WTC11 (cell line): ENCODE data around the gene ARL15. TPM values are rescaled to one million over a fixed set of nuclear protein-coding genes. Genes with fewer than 3 reads are reported as not detected.

ENCODE experiments used
- ATAC-seq: fragments of 200-7000 bp; cut with Tn5 transposase; 2 replicates; pipeline ENCODE4 v1.10.0; 2021; ENCODE audit warnings: mild to moderate bottlenecking, moderate library complexity
- CTCF ChIA-PET: fragments of 300-600 bp; sonication (Branson Sonifier 250); formaldehyde crosslinking; loops from one replicate; lab custom pipeline; 2021; ENCODE audit warnings: antibody characterized with exemption; lab: Charles Lee
- POLR2A ChIA-PET: fragments of 350-600 bp; sonication (Branson Sonifier 250); formaldehyde crosslinking; loops from one replicate; lab custom pipeline; 2021; ENCODE audit warnings: antibody characterized with exemption; lab: Charles Lee
- DNase-seq: peaks from one replicate; pipeline ENCODE4 v3.0.0; 2021; ENCODE audit warnings: low spot score
- H3K27ac Mint-ChIP-seq: 2 replicates; pipeline ENCODE4 v1.8.0; 2021; ENCODE audit warnings: mixed read lengths
- H3K27me3 Mint-ChIP-seq: 2 replicates; pipeline ENCODE4 v1.8.0; 2021; ENCODE audit warnings: low read depth, mild to moderate bottlenecking, moderate library complexity, mixed read lengths
- H3K36me3 Mint-ChIP-seq: 2 replicates; pipeline ENCODE4 v1.8.0; 2021; ENCODE audit warnings: mixed read lengths
- H3K4me1 Mint-ChIP-seq: 2 replicates; pipeline ENCODE4 v1.8.0; 2022; ENCODE audit warnings: mixed read lengths
- H3K4me3 Mint-ChIP-seq: 2 replicates; pipeline ENCODE4 v1.8.0; 2021; ENCODE audit warnings: mild to moderate bottlenecking, moderate library complexity, mixed read lengths
- H3K9me3 Mint-ChIP-seq: 2 replicates; pipeline ENCODE4 v1.8.0; 2021; ENCODE audit warnings: mixed read lengths
- ARID4B ChIP-seq: sonication (generic); formaldehyde crosslinking; IDR thresholded peaks from 2 replicates; pipeline ENCODE4 v1.8.0; 2023; ENCODE audit warnings: missing genetic modification reagents, mild to moderate bottlenecking, borderline replicate concordance
- ATF1 ChIP-seq: sonication (generic); formaldehyde crosslinking; IDR thresholded peaks from 2 replicates; pipeline ENCODE4 v1.8.1; 2023; ENCODE audit warnings: mild to moderate bottlenecking, moderate library complexity, missing genetic modification reagents
- ATF6 ChIP-seq: sonication (generic); formaldehyde crosslinking; IDR thresholded peaks from 2 replicates; pipeline ENCODE4 v1.8.1; 2023; ENCODE audit warnings: mild to moderate bottlenecking, missing genetic modification reagents
- ELF4 ChIP-seq: sonication (generic); formaldehyde crosslinking; IDR thresholded peaks from 2 replicates; pipeline ENCODE4 v1.8.1; 2022; ENCODE audit warnings: low read depth, mild to moderate bottlenecking, moderate library complexity, missing genetic modification reagents
- ETV6 ChIP-seq: sonication (generic); formaldehyde crosslinking; IDR thresholded peaks from 2 replicates; pipeline ENCODE4 v1.8.1; 2022; ENCODE audit warnings: mild to moderate bottlenecking, missing genetic modification reagents
- FOXJ3 ChIP-seq: sonication (generic); formaldehyde crosslinking; IDR thresholded peaks from 2 replicates; pipeline ENCODE4 v1.9.0; 2021; ENCODE audit warnings: missing genetic modification reagents, mild to moderate bottlenecking, borderline replicate concordance
- GABPB1 ChIP-seq: sonication (generic); formaldehyde crosslinking; IDR thresholded peaks from 2 replicates; pipeline ENCODE4 v1.8.1; 2023; ENCODE audit warnings: mild to moderate bottlenecking, missing genetic modification reagents
- JUN ChIP-seq: sonication (generic); formaldehyde crosslinking; IDR thresholded peaks from 2 replicates; pipeline ENCODE4 v1.8.0; 2023; ENCODE audit warnings: mild to moderate bottlenecking, missing genetic modification reagents
- KAT7 ChIP-seq: sonication (generic); formaldehyde crosslinking; IDR thresholded peaks from 2 replicates; pipeline ENCODE4 v1.8.1; 2023; ENCODE audit warnings: missing genetic modification reagents, mild to moderate bottlenecking, borderline replicate concordance
- OVOL2 ChIP-seq: fragments of 250-450 bp; sonication (Bioruptor Pico); IDR thresholded peaks from 2 replicates; pipeline ENCODE4 v1.9.0; 2021; ENCODE audit warnings: mild to moderate bottlenecking, borderline replicate concordance
- PREB ChIP-seq: sonication (generic); formaldehyde crosslinking; IDR thresholded peaks from 2 replicates; pipeline ENCODE4 v1.8.1; 2022; ENCODE audit warnings: mild to moderate bottlenecking, missing genetic modification reagents, moderate library complexity, borderline replicate concordance
- SP1 ChIP-seq: sonication (generic); formaldehyde crosslinking; conservative IDR thresholded peaks from 2 replicates; pipeline ENCODE4 v1.8.1; 2022; ENCODE audit warnings: missing genetic modification reagents
- TEAD1 ChIP-seq: sonication (generic); formaldehyde crosslinking; IDR thresholded peaks from 2 replicates; pipeline ENCODE4 v1.8.0; 2022; ENCODE audit warnings: mild to moderate bottlenecking, missing genetic modification reagents
- TP53 ChIP-seq: sonication (generic); formaldehyde crosslinking; IDR thresholded peaks from 2 replicates; pipeline ENCODE4 v1.8.1; 2023; ENCODE audit warnings: mild to moderate bottlenecking, missing genetic modification reagents
- ZNF121 ChIP-seq: sonication (generic); formaldehyde crosslinking; IDR thresholded peaks from 2 replicates; pipeline ENCODE4 v1.8.0; 2023; ENCODE audit warnings: missing genetic modification reagents
- ZNF263 ChIP-seq: sonication (generic); formaldehyde crosslinking; IDR thresholded peaks from 2 replicates; pipeline ENCODE4 v1.8.1; 2022; ENCODE audit warnings: low read depth, mild to moderate bottlenecking, moderate library complexity, missing genetic modification reagents
- ZNF423 ChIP-seq: fragments of 250-450 bp; sonication (Bioruptor Pico); IDR thresholded peaks from 2 replicates; pipeline ENCODE4 v2.1.2; 2022; ENCODE audit warnings: mild to moderate bottlenecking, moderate library complexity
- total RNA-seq: library from RNA; stranded (reverse); gene quantifications from 3 replicates; pipeline ENCODE4 v1.2.3, GENCODE V29; 2021
- TF ChIP-seq, protein P1 (sequence below): sonication (generic); formaldehyde crosslinking; IDR thresholded peaks from 2 replicates; pipeline ENCODE4 v1.8.0; 2022; ENCODE audit warnings: missing genetic modification reagents
- TF ChIP-seq, protein P2 (sequence below): fragments of 250-450 bp; sonication (Bioruptor Pico); IDR thresholded peaks from 2 replicates; pipeline ENCODE4 v1.9.0; 2021; ENCODE audit warnings: moderate library complexity, mild to moderate bottlenecking, inconsistent platforms, borderline replicate concordance

ARL15 gene
- total RNA-seq, 1 experiment from 2014 or later, result 20.1 TPM

GRCh38 chr5:54024466-54024865 is 285.9 kb downstream of the ARL15 start (continued):
- TF ChIP-seq ARID4B (CRISPR knock-in tag), result no peak
- TF ChIP-seq ELF4 (CRISPR knock-in tag), result no peak
- TF ChIP-seq FOXJ3 (CRISPR knock-in tag), result no peak
- no peak for TF ChIP-seq GABPB1 (CRISPR knock-in tag)
- no peak for TF ChIP-seq ZNF423 (CRISPR knock-in tag)
- no peak for TF ChIP-seq TEAD1 (CRISPR knock-in tag)
- no peak for TF ChIP-seq ETV6 (CRISPR knock-in tag)
- TF ChIP-seq JUN (CRISPR knock-in tag), result no peak
- no peak for TF ChIP-seq ATF1
- no peak for TF ChIP-seq ZNF263
- no peak for TF ChIP-seq SP1
- no peak for TF ChIP-seq KAT7 (CRISPR knock-in tag)
- TF ChIP-seq, all 79 proteins: peak for 0

- Mint-ChIP-seq H3K4me1 (peaks cover 65% of the 10 kb centered on the region), H3K27ac (peak overlapping the region; percentile 90), H3K27me3 (no peaks in the 10 kb centered on the region), H3K36me3 (peaks cover 3% of the 10 kb centered on the region; the same call in 1 of the 2 replicates), H3K4me3 (no peak overlapping the region), H3K9me3 (peaks cover 3% of the 10 kb centered on the region)
- no peak for ATAC-seq
- ChIA-PET CTCF (no interaction called here), POLR2A (no interaction called here)
- DNase-seq, result no peak
- TF ChIP-seq PREB (no peak), ZNF121 (CRISPR knock-in tag) (no peak), TP53 (CRISPR knock-in tag) (no peak), JUN (CRISPR knock-in tag) (no peak), ATF6 (CRISPR knock-in tag) (no peak), OVOL2 (no peak)
- TF ChIP-seq, protein P1, sequence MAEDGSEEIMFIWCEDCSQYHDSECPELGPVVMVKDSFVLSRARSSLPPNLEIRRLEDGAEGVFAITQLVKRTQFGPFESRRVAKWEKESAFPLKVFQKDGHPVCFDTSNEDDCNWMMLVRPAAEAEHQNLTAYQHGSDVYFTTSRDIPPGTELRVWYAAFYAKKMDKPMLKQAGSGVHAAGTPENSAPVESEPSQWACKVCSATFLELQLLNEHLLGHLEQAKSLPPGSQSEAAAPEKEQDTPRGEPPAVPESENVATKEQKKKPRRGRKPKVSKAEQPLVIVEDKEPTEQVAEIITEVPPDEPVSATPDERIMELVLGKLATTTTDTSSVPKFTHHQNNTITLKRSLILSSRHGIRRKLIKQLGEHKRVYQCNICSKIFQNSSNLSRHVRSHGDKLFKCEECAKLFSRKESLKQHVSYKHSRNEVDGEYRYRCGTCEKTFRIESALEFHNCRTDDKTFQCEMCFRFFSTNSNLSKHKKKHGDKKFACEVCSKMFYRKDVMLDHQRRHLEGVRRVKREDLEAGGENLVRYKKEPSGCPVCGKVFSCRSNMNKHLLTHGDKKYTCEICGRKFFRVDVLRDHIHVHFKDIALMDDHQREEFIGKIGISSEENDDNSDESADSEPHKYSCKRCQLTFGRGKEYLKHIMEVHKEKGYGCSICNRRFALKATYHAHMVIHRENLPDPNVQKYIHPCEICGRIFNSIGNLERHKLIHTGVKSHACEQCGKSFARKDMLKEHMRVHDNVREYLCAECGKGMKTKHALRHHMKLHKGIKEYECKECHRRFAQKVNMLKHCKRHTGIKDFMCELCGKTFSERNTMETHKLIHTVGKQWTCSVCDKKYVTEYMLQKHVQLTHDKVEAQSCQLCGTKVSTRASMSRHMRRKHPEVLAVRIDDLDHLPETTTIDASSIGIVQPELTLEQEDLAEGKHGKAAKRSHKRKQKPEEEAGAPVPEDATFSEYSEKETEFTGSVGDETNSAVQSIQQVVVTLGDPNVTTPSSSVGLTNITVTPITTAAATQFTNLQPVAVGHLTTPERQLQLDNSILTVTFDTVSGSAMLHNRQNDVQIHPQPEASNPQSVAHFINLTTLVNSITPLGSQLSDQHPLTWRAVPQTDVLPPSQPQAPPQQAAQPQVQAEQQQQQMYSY (CRISPR knock-in tag), result no peak
- TF ChIP-seq, protein P2, sequence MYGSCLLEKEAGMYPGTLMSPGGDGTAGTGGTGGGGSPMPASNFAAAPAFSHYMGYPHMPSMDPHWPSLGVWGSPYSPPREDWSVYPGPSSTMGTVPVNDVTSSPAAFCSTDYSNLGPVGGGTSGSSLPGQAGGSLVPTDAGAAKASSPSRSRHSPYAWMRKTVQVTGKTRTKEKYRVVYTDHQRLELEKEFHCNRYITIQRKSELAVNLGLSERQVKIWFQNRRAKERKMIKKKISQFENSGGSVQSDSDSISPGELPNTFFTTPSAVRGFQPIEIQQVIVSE (CRISPR knock-in tag), result no peak
These were observed 288.1 kb downstream of the ARL15 start for GRCh38 chr5:54022223-54022622.
